Right hindlimb (tissue), 1 donor: ENCODE results near the gene GPR137B.
"Not testable (repeated sequence)": the region's sequence is repeated elsewhere in the genome, so short reads cannot be mapped to it uniquely, and the experiment has no call there.

Experiments used
- DNase-seq: peaks from one replicate; pipeline ENCODE4 v3.0.0-alpha.2; 2018

The GPR137B gene

DNA sequence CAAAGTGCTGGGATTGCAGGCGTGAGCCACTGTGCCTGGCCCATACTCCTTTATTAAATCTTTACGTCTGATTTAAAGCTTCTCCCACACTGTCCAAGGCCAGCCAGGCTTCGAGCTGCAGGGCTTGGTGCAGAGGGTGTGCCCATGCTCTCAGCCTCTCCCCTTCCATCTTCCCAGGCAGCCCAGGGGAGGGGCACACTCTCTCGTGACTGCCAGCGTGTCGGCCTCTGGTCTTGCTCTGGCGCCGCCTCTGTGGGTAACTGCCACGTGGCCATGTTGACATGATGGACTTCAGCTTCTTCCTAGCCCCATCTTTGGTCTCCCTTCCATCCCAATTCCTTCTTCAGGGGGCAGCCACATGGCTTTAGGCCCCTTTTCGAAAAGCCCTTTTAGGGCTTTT lies 4.7 kb downstream of the GPR137B start:
- no peak for DNase-seq

DNA sequence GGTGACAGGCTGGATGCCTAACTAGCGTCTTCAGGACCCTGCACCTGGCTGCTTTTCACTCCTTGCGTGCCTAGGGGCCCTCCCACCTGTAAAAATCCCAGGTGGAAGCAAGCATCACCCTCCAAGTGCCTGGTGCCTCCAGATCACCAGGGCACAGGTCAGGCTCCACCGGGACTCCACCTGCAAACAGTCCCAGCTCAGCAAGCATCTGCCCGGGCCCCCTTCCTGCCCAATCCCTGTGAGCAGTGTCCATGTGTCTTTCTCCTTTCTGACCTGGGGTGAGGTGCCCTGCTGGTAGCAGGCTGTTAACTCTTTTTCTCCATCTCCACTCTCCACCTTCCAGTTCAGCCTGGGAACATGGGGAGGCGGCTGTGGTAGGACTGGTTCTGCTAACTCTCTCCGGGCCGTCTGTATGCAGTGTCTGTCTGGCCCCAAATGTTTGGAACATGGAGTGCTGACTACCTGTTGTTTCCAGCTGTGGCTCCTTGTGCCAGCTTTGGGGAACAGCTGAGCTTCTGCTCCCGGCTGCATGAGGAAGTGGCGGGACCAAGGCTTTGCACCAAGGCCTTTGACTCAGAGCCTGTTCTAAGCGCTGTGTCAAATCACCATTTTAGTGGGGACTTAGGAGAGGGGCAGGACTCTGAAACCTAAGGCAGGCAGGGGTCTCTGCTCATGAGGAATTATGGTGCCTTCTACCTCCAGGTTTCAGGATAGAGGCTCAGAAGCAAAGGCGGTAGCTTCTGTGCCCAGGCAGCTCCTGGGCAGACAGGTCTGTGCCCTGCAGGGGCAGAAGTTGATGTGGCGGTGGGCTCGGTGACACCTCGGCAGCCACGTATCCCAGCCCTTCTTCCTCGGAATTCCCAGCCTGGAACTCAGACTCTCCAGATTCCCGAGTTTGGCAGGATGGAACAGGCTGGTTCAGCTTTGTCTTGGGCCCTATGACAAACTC lies 5.5 kb downstream of the GPR137B start:
- DNase-seq = no peak

DNA sequence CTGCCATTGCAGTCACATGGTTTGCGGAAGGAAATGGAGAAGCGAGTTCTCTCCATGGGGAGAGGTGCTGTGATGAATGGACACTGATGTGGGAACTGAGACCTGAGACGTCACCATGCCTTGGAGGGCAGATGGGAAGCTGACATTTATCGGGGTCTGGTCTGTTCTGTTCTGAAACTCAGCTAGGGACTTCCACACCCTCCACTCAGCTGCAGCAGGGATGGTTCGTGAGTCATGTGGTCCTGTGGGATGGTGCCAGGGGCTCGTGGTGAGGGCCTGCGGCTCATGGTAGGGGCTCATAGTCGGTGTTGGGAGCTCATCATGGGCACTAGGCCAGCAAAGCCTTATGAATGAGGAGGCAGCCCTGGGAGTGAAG lies 6.1 kb downstream of the GPR137B start:
- no peak for DNase-seq

DNA sequence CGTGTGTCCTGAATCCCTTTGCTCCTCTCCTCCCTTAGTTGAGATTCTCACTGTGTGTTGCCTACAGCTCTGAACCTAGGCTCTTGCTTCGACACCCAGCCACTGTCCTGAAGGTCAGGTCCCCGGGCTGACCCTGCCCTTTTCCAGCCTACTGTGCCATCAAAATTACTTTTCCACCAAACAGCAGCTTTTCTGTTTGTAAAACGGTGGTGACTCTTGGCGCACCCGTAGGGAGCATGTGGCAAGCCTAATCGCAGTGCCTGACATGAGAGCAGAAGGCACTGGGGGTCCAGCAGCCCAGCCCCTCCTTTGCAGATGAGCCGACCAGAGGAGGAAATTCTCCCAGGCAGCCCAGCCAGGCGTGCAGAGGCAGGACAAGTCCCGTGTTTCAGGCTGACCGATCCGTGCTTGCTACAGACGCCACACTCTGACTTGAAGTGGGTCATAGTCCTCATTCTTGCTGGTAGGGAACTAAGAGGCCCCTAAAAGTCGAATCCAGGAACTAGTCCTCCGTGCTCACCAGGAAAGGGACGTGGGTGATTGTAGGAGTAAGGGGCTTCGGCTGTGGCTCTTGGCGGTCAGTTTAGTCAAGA lies 6.8 kb downstream of the GPR137B start:
- DNase-seq = no peak

DNA sequence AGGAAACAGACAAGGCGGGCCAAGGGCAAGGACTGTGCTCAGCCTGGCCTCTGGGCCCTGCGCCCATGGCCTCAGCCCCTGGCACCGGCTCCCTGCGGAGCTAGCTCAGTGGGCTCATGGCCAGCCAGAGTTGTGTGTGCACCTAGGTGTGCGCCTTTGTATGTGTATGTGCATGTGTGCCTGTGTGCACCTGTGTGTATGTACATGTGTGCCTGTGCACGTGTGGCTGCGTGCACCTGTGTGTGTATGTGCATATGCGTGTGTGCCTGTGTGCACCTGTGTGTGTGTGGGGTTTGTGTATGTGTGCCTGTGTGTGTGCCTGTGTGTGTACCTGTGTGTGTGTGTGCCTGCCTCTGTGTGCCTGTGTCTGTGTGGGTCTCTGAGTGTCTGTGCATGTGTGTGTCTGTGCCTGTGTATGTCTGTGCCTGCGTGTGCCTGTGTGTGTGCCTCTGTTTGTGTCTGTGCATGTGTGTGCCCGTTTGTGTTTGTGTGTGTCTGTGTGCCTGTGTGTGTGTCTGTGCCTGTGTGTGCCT lies 7.4 kb downstream of the GPR137B start:
- no peak for DNase-seq

DNA sequence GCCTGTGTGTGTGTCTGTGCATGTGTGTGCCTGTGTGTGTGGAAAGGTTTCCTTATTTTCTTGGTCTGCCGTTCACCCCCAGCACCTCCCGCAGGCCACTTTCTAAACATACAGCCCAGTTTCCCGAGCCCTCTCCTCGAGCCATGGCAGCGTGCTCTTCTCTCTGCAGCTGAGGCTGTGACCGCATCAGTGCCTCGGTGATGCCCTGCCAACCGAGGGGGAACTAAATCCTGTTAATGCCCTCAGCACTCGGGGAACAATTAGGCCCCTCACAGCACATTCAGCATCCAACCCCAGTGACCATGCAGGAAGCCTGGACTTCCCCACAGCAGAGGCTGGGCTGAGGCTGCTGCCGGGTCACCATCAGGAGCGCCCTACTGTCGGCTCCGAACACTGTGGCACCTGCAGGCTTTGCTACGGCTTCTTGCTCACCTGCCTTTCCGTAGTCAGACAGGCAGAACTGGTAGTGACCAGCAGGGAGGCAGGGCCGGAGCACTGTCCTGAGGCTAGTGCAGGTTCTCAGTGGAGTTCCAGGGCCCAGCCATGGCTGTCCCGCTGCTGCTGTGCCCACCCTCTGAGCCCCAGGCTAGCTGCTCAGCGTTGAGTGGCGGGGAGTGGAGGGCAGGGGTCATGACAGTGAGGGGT lies 8.1 kb downstream of the GPR137B start:
- DNase-seq = no peak

DNA sequence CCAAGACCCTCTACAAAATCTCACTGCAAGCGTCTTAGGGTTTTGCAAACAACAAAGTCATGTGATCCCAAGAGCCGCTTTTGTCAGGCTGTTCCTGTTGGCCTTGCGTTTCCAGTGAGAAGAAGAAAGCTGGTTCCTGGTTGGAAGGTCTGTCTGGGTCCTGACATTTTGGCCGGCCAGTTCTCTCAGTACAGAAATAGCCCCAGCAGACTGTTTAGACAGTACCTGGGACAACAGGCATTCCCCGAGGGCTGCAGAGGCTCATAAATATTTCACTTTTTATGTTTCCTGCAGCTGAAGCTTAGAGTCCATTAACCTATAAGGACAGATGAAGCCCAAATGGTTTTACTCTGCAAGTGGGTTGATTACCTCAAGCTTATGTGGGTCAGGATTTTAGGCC lies 8.6 kb downstream of the GPR137B start:
- DNase-seq = no peak

DNA sequence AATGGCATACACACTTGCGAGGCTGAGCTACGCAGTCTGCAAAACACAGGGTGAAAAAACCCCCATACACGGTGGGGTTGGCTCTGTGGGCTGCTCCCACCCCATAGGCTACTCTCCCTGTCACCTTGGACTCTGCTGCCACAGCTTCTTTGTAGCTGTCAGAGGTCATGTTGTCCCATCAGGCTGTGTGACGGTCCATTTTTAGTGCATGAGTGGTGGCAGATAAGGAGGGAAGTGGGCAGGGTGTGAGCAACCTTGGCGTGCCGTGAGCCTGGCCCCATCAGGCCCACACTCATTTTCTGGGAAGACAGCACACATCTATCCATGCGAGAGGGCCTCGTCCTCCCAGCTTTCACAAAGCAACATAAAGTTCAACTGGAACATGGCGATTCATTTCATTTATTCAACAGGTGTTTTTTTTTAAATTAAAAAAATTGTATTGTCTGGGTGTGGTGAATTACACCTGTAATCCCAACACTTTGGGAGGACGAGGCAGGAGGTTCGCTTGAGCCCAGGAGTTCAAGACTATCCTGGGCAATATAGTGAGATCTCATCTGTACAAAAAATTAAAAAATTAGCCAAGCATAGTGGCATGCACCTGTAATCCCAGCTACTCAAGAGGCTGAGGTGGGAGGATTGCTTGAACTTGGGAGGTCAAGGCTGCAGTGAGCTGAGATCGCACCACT lies 9.5 kb downstream of the GPR137B start:
- no peak for DNase-seq

DNA sequence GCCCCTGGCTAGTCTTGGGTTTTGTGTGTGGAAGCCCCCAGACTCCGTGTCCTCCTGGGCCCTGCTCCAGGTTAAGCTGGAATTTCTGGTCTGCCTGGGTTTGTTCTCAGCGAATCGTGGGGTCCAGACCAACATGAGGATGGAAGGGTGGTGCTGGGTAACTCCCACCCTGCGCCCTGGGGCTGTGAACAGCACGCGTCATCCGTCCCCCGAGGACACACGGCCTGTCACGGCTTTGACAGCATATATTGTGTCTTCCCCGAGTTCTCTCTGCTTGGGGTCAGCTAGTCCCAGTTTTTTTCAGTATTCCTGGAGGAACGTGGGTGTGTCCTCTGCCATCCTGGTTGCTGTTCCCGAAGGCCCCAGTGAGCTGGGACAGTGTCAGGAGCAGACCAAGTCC lies 11.8 kb downstream of the GPR137B start:
- DNase-seq = no peak

DNA sequence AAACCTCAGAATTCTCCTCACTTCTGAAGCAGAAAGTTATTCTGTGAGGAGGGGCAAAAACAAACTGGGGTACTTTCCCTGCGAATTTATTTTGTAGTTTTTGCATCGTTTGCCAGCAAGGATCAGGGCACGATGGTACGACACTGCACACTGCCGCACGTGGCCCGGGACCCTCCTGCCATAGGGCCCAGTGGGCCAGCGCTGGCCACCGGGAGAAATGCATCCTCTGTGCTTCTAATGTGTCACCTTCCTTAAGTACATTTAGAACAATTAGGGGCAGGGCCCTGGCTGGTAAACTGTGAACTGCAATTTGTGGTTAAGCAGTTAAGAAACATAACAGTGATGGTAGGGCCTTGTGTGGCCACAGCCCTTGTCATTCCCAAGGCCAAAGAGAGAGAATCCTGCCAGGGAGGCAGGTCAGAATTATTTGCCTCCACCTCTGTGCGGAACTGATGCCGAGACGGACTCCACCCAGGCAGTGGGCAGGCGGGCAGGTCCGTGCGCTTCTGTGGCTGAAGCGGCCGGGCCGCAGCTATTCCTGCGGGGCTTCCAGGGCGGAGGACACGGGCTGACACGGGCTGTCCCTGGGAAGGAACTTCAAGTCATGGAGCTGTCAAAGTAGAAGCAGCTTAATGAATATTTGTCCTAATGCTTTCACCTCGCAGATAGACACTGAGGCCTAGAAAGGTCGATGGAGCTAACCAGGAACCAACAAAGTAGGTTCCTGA lies 12.5 kb downstream of the GPR137B start:
- DNase-seq = no peak

DNA sequence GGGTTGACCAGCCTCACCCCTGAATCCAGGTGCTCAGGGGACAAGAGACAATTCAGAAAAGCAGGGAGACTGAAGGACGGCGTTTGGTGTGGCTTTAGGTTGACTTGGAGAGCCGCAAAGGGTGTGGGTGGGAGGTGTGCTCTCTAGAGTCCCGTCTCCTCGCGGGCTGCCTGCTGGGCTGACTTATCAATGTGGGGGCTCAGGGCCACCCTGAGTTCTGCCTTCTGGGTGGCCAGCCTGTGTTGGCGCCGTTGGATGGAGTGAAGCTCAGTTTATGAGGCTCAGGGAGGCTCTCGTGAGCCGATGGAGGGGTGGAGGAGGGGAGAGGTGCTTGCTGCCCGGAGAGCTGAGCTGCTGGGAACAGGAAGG lies 13.0 kb downstream of the GPR137B start:
- DNase-seq = no peak

DNA sequence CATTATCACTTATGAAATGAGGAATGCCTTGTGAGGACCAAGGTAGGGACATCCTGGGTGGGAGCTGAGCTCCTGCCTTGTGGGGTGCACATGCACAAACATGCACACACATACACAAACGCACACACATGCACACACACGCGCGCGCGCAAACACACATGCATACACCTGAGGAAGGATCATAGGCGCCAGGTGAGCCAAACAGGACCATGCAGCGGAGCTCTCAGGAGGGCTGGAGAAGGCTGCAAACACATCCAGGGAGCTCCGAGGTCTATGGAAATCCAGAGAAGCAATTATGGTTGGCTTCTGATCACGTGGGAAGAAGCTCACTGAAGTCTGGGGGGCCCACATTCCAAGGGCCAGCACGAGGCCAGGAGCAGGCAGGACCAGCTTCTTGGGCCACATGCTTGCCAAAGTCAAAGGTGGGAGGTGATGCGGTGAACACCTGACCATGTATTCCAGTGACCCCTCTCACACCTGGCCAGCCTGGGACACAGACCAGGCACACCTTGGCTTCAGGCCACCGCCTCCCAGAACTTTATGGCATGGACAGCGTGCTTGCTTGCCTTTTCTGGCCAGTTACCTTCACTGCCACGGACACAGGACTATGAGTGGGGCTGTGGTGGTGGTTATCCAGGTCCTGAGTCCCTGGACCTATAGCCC lies 13.6 kb downstream of the GPR137B start:
- no peak for DNase-seq

DNA sequence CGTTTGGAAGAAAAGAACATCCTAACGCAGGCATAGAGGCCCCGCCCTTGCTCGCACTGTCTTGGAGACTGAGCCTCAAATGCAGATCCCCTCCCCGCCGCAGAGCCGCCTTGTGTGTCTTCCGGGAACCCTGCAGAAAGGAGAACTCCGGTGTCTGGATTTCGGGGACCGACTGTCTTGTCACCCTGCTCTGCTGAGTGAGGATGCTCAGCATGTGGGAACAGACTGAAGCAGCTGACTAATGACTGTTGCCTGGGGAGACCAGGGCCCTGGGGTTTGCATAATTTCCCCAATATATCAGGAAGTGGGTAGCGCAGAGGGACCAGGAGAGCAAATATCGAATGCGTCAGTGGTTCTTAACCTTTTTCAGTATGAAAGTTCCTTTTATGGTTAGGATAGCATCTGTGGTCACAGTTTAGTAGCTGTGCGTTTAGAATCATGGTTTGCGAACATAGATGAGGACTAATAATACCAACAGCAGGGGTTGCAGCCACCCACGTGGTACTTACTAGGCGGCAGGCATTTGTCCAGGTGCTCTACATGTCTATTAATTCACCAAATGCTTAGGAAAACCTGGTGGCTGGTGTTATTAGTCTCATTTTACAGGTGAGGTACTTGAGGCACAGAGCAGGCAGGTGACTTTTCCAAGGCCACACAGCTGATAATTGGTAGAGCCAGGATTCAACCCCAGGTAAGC lies 14.3 kb downstream of the GPR137B start:
- DNase-seq = no peak

DNA sequence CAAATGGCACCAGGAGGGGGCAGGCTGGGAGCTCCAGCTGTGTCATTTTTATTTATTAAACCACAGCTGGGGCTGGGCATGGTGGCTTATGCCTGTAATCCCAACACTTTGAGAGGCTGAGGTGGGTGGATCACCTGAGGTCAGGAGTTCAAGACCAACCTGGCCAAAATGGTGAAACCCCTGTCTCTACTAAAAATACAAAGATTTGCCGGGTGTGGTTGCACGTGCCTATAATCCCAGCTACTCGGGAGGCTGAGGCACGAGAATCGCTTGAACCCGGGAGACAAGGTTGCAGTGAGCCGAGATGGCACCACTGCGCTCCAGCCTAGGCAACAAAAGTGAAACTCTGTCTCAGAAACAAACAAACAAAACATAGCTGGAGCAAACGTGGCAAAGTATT lies 15.7 kb downstream of the GPR137B start:
- DNase-seq = not testable (repeated sequence)

DNA sequence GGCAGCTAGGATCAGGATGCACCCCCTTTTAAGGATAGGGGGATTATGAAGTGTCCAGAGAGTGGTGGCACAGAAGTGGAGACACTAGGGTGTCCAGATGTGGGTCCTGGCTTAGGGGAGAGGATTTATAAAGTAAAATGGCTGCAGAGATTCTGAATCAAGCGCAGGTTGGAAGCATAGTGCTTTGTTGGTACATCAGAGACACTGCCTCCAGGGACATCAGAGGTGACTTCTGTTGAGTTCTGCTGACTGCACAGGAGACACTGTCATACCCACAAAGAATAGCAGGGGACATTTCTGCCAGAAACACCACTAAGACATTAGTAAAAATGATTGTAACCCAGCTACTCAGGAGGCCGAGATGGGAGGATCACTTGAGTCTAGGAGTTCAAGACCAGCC lies 16.4 kb downstream of the GPR137B start:
- no peak for DNase-seq

DNA sequence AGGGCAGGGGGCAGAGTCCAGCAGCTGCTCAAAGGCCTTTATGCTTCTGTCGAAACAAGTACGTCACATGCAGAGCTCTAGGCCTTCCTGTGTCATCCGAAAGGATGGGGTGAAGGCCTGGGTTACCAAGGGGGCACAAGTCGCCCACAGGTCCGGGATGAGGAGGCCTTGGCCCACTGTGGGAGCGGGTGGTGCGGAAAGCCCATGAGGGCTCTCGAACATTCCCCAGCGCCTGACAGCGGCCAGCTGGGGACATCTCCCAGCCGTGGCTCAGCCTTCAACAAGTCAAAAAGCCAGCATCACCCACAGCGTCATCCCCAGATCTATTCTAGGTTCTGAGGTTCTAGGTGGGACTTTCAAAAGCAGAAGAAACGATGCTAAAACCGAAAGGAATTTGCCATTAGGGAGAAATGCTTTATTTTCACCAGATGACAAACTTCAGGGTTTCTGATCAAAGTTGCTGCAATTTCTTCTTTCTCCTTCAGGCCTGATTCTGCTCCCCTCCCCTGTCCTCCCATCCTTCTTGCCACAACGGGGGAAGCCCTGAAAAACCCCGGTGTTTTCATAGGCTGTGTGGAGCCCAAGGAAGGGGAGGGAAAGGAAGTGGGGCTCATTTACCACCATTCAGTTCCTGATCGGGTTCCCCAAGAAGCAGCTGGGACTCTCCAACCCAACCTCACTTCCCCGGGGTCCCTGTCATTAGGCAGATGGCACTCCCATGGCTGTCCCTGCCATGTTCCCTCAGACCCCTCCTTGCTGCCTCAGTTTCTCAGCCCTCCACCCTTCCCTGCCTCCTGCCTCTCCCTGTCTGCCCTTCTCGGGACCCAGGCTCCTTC lies 17.6 kb downstream of the GPR137B start:
- DNase-seq = no peak

DNA sequence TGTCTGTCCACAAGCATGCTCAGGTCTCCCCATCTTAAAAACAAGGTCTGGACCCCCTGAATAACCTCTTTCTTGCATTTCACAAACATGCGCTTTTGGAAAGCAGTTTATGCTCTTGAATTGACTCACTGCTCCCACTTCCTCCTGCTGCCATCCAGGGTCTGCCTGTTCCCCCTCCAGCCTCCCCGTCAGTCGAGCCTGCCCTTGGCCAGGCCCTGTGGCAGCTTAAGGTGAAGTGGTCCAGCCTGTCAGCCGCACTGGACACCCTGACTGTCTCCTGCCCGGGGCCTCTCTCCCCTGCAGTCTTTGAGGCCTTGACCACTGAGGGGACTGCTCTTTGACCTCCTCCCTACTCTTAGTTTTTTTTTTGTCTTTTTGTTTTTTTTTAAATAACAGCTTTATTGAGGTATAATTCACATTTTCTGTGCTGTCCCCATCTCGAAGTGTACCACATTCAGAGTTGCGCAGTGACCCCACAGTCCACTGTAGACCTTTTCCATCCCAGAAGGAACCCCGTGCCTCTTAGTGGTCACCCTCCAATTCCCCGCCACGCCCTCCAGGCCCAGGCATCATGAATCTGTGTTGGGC lies 18.3 kb downstream of the GPR137B start:
- DNase-seq = no peak

DNA sequence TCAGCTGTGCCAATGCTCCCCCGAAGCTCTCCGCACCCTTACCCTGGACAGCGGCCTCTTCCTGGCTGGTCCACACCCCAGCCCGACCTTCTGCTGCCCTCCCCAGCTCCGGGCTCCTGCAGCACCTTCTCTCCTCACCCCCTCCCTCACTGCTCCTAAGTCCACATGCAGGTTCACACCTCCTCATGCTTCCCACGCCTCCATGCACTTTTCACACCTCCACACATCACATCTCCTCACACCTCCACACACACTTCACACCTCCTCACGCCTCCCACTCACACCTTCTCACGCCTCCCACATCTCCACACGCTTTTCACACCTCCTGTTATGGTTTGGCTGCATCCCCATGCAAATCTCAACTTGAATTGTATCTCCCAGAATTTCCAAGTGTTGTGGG lies 18.9 kb downstream of the GPR137B start:
- no peak for DNase-seq

DNA sequence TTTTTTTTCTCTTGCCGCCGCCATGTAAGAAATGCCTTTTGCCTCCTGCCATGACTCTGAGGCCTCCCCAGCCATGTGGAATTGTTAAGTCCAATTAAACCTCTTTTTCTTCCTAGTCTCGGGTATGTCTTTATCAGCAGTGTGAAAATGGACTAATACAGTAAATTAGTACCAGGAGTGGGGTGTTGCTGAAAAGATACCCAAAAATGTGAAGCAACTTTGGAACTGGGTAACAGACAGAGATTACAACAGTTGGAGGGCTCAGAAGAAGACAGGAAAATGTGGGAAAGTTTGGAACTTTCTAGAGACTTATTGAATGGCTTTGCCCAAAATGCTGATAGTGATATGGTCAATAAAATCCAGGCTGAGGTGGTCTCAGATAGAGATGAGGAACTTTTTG lies 19.4 kb downstream of the GPR137B start:
- DNase-seq = not testable (repeated sequence)
